ENCODE measurements around the gene TOMM40.
"Not testable (repeated sequence)": the region's sequence is repeated elsewhere in the genome, so short reads cannot be mapped to it uniquely, and the experiment has no call there.

TOMM40 gene

DNA sequence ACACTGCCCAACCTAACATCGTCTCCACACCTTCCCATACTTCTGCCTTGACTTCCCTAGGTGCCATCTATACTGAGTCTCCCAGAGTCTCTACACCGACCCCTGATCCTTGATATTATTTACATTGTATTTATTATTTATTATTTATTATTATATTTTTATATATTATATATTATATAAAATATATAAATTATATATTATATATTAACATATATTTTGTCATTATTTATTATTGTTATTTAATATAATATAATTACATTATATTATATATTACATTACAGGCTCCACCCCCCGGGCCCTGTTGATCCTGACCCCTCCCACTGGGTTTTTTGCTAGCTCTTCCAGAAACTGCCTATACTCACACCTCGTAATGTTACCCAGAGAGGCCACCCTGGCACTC is 18.4 kb upstream of the TOMM40 start:
- no peak for DNase-seq

DNA sequence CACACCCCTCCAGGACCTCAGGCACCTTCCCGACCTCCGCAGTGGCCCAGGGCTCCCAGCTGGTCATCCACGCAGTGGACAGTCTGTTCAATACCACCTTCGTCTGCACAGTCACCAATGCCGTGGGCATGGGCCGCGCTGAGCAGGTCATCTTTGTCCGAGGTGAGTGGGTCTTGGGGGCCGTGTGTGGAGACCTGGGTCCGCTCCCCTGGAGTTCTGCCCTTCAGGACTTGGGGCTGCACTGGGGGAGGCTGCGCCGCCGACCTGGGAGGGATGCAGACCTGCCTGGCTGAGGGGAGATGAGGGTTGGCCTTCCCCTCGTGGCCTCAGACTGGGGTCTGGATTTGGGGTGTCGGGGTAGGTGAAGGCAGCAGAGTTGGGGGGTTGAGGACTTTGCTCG is 16.7 kb upstream of the TOMM40 start:
- DNase-seq, result no peak

DNA sequence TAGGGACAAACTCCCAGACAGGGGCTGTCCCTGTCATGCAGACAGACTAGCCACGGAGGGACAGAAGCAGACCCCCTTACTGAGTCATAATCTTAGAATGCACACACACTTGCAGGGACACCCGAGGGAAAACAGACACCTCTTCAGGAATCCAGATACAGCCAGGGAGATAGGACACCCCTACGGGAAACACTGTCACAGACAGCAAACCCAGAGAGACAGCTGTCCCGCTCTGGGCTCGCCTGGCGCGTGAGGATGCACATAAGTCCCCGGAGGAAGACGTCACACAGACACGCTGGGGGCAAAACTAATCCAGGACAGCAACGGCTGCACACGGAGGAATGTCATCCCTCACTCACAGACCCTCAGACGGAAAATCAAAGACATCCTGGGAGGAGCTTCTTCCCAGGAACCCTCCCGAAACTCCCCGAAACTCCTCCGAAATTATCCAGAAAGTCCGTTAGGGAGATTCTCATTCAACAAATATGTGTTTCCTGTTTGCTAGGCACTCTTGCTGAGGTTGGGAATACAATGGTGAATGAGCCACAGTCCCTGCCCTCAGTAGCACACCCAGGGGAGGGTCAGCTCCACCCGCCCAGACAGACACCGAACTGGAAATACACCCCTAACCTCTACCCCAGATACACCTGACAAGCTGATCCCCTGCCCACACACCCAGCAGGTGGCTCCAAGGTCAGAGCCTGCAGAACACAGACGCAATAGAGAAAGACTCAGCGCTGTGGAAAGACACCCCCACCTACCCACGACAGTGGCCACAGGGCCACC is 15.2 kb upstream of the TOMM40 start:
- no peak for DNase-seq

DNA sequence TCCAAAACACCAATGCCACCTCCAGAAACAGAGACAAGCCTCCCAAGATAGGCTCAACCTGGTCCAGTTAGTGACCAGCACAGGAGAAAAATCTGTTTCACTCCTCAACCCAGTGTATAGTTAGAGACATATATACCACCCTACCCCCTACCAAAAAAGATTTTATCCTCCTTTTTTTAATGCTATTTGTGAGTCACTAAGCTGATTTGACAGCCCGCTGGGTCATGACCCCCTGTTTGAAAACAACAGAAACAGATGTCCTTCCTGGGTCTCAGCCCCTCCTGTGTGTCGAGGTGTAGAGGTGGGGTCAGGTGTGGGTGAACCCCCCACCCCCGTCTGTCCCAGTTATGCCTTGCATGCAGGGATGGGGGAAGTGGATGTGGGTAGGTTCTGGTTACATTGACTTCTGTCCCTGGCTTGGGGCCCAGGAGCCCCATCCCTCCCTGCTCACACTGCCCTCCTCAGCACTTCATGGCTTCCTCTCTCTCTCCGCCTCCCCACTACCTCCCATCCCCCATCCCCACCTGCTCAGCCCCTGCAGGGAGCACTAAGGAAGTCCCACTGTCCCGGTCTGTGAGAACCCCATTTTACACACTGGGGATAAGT is 14.0 kb upstream of the TOMM40 start:
- no peak for DNase-seq

DNA sequence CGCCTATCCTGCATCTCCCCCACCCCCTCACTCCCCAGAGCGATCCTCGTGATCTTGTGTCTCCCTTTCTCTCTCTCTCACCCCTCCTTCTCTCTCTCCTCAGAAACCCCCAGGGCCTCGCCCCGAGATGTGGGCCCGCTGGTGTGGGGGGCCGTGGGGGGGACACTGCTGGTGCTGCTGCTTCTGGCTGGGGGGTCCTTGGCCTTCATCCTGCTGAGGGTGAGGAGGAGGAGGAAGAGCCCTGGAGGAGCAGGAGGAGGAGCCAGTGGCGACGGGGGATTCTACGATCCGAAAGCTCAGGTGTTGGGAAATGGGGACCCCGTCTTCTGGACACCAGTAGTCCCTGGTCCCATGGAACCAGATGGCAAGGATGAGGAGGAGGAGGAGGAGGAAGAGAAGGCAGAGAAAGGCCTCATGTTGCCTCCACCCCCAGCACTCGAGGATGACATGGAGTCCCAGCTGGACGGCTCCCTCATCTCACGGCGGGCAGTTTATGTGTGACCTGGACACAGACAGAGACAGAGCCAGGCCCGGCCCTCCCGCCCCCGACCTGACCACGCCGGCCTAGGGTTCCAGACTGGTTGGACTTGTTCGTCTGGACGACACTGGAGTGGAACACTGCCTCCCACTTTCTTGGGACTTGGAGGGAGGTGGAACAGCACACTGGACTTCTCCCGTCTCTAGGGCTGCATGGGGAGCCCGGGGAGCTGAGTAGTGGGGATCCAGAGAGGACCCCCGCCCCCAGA is 12.8 kb upstream of the TOMM40 start:
- no peak for DNase-seq

DNA sequence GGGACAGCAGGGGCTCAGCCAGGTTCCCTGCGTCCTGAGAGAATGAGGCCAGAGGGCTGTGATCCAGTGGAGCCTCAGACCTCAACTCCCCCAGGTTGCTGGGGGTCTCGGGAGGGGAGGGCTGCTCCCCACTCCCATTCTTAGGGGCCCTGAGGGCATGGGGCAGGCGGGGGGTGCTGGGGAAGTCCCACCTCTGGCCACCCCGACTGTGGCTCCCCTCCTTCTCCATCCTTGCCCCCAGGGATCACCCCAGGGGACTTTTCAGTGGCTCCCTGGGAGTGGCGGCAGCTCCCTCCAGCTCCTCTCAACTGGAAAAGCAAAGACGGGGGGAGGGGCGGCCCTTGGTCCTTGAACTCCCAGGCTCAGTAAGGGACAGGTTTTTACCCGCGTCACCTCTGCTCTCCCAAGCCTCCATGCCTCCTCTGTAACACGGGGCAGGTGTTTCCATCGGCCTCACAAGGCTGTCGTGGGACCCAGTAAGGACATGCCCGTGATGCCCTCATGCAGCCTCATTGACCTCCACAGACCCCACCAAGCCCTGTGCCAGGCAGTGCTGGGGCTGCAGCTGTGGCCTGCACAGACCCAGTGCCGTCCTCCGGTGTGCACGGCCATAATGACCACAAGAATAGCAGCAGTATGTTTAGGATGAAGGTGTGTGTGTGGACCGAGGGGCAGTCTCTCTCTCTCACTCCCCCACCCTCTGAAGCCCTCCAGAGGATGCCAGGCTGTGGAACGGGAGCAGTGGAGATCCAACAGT is 11.6 kb upstream of the TOMM40 start:
- no peak for DNase-seq

DNA sequence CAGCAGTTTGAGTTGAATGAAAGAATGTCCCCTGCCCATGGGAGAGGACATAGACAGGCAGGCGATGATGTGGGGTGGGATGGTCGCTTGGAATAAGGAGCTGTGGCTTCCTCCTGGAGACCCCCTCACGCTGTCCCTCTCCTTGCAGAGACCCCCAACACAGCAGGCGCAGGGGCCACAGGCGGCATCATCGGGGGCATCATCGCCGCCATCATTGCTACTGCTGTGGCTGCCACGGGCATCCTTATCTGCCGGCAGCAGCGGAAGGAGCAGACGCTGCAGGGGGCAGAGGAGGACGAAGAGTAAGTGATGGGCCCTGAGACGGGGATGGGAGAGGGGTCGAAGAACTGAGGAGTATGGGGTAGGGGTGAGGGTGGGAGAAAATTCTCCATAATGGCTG is 9.0 kb upstream of the TOMM40 start:
- DNase-seq, result no peak

DNA sequence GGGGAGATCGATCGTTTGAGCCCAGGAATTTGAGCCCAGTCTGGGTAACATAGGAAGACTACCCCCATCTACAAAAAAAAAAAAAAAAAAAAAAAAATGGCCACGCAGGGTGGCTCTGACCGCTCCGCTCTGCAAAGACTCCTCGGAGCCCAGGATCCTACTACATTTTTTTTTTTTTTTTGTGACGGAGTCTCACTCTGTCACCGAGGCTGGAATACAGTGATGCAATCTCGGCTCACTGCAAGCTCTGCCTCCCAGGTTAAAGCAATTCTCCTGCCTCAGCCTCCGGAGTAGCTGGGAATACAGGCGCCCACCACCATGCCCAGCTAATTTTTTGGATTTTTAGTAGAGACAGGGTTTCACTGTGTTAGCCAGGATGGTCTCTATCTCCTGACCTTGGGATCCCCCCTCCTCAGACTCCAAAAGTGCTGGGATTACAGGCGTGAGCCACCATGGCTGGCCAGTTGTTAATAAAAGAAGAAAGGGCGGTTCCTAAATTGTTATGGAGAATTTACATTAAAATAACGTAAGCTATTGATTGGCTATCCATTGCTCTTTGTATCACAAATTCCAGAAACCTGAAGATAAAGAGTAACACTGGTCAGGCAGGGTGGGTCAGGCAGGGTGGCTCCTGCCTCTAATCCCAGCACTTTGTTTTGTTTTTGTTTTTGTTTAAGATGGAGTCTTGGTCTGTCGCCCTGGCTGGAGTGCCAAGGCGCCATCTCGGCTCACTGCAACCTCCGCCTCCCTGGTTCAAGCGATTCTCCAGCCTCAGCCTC is 8.2 kb upstream of the TOMM40 start:
- DNase-seq, result not testable (repeated sequence)

DNA sequence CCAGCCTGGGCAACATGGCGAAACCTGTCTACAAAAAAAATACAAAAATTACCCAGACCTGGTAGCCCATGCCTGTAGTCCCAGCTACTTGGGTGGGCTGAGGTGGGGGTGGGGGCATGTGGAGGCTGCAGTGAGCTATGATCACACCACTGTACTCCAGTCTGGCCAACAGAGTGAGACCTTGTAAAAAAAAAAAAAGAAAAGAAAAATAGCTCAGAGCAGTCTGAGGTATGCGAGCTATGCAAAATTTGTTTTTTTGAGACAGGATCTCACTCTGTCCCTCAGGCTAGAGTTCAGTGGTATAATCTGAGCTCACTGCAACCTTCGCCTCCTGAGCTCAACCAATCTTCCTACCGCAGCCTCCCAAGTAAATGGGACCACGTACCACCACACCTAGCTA is 7.1 kb upstream of the TOMM40 start:
- no peak for DNase-seq

DNA sequence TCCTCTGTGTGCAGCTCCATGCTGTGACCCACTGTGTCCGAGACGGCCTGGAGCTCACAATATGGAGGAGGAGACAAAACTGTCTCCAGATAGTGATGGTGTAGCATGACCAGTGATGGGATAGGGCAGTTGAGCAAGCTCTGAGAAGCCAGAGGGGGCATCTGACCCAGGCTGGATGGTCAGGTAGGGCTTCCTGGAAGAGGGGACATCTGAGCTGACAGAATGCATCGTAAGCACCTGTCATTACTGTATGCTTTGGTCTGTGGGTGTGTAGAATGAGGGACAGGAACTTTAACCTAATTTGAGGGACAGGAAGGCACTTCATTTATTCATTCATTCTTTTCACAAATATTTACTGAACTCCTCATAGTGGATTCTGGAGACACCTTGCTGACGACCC is 6.5 kb upstream of the TOMM40 start:
- no peak for DNase-seq

DNA sequence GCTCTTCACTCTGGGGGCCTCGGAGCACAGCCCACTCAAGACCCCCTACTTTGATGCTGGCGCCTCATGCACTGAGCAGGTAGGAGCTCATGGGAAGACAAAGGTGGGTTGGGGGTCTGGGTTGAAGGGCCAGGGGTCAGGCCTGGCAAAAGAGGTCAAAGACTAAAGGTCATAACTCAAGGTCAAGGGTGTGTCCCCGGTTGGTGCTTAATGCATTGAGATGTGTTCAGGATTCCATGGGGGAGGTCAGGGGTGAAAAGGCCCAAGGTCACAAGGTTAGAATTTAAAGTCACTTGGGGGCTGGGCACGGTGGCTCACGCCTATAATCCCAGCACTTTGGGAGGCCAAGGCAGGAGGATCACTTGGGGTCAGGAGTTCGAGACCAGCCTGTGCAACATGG is 4.9 kb upstream of the TOMM40 start:
- DNase-seq, result no peak

DNA sequence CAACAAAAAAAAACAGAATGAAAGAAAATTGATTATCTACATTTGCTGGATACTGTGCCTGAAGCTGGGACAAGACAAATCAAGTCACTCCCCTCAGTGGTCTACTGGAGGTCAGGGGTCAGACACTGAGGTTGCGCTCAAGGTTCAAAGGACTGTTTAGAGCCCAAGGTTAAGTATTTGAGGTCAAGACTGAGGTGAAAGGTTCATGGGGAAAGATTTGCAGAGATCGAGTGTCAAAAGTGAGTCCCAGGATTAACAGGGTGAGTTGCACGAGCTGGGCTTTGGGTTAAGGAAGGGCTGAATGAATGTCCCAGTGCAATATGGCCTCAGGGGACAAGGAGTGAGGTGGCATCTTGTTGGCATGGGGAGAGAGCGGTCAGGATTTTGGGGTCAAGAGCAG is 3.4 kb upstream of the TOMM40 start:
- DNase-seq, result no peak

DNA sequence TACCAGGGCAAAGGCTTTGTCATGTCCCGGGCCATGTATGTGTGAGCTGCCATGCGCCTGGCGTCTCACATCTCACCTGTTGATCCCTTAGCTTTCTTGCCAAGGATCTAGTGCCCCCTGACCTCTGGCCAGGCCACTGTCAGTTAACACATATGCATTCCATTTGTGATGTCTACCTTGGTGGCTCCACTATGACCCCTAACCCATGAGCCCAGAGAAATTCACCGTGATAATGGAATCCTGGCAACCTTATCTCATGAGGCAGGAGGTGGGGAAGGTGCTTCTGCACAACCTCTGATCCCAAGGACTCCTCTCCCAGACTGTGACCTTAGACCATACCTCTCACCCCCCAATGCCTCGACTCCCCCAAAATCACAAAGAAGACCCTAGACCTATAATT is 2.7 kb upstream of the TOMM40 start:
- not testable (repeated sequence) for DNase-seq

DNA sequence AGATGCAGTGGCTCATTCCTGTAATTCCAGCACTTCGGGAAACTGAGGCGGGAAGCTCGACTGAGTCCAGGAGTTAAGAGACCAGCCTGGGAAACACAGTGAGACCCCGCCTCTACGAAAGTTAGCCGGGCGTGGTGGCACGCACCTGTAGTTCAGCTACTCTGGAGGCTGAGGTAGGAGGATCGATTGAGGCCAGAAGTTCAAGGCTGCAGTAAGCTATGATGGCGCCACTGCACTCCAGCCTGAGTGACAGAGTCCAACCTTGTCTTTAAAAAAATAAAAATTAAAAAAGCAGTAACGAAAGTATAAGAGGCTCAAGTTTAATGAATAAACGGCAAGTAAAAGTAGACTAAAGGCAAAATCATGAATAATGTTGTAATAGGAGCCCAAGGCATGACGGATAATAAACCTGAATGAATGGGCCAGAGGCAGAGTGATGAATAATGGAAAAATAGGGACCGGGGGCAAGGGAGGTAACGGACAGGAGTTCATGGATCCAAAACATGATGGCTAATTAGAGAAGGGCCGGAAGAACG is 1.2 kb upstream of the TOMM40 start:
- no peak for DNase-seq

DNA sequence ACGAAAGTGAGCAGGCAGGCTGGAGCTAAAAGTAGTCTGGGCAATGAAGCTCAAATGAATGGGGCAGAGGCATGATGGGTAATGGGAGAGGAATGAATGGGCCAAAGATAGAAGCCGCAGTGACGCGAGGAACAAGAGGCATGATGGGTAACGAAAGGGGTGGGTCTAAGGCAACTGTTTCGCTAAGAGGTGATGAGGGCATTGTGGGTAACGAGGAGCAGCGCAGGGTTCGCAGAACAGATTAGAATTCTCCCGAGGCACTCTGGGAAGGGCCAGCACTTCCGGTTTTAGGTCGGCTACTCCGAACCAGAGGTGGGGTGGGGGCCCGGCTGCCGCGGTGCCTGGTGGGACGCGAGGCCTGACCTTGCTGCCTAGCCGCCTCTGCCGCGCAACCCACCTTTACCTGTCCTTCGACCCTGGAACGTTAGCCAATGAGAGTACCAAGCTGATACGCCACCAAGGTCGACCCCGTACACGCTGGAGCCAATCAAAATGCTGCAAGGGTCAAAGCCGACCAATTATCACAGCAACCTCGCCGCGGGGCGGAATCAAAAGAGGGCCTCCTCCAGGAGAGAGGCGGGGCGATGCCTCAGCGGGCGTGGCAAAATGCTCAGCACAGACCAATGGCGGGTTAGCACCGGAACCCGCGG is 563 bp upstream of the TOMM40 start:
- peak; percentile 100 for DNase-seq

DNA sequence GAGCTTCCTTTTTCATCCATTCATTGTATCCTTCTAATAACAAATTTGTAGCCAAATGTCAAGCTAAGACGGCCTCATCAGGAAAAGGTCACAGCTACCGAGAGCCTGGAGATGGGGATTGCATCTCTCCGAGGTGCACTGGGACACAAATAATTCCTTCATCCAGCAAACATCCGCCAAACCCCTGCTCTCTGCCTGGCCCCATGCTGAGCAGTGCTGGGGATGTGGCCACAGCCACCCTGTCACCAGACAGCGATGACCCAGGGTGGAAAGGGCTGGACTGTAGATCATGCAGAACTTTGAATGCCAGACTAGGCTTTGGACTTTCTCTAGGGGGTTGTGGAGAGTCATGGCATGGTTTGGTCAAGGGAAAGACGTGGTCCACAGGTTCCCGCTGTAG is 1.9 kb downstream of the TOMM40 start:
- DNase-seq, result no peak

DNA sequence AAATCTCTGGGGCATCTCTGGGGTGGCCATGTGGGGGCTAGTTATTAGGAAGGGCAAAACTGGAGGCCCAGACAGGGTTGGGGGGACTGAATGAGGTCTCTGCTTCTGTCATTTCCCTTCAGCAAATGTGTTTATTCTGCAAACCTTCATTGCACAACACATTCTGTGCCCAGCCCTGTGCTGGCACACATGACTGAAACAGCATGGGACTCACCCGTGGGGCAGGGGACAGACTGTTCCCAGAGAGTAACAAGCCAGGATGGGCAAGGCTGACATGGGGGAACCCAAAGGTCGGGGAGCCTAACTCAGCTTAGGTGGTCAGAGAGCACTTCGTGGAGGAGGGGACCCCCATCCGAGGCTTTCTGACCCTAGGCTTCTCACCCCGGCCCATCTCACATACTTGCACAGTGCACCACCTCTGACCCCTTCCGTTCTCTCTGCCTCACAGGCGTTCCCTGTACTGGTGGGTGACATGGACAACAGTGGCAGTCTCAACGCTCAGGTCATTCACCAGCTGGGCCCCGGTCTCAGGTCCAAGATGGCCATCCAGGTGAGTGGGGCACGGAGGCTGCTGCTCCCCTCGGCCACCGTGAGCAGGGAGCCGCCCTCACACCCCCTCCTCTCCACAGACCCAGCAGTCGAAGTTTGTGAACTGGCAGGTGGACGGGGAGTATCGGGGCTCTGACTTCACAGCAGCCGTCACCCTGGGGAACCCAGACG is 2.4 kb downstream of the TOMM40 start:
- DNase-seq, result no peak

DNA sequence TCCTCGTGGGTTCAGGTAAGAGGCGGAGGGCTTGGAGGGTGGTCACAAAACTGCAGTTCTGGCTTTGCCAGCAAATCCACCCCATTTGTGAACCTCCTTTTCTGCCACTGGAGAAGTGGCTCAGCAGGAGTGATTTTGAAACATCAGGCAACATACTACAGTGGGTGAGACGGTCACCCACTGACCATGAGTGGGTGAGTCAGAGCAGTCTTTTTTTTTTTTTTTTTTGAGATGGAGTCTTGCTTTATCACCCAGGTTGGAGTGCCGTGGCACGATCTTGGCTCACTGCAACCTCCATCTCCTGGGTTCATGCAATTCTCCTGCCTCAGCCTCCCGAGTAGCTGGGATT is 3.0 kb downstream of the TOMM40 start:
- peak; percentile 62 for DNase-seq

DNA sequence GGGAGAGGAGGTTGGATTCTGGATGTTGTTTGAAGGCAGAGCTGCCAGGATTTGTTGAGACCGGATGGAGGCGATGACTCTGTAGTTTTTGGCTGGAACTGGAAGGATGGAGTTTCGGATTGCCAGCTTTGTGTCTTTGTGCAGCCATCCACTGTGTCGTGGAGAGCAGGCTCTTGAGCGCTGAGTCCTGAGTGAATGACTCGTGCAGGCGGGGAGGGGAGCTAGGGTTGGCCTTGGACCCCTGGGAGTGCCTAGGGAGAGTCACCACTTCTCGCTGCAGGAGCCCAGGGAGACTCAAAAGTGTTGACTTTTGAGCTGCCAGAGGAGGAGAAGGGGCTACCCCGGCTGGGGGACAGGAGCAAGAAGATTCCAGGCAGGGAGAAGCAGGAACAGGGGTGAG is 3.9 kb downstream of the TOMM40 start:
- no peak for DNase-seq

DNA sequence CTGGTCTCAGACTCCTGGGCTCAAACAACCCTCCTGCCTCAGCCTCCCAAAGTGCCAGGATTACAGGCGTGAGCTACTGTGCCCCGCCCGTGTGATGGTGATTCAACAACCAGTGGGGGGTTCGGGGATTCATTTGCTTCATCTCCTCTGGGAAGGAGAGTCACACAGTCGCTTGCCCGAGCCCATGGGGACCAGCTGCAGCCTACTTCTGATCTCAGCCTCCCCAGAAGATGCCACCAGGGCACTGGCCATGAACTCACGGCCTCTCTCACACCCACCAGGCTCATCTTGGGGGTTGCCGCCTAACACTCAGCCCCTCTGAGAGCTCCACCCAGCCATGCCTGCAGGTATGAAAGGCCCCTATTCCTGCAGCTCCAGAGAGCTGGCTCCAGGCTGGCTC is 6.8 kb downstream of the TOMM40 start:
- DNase-seq, result no peak
